DMS53 treated with DMSO at 0.1 percent for 48 hours (cell line): ENCODE results near the gene TTLL8.

ENCODE experiments used
- DNase-seq: peaks from one replicate; lab custom pipeline; 2025; ENCODE audit not compliant: unreplicated experiment; lab: John Stamatoyannopoulos, UW

The TTLL8 gene

DNA sequence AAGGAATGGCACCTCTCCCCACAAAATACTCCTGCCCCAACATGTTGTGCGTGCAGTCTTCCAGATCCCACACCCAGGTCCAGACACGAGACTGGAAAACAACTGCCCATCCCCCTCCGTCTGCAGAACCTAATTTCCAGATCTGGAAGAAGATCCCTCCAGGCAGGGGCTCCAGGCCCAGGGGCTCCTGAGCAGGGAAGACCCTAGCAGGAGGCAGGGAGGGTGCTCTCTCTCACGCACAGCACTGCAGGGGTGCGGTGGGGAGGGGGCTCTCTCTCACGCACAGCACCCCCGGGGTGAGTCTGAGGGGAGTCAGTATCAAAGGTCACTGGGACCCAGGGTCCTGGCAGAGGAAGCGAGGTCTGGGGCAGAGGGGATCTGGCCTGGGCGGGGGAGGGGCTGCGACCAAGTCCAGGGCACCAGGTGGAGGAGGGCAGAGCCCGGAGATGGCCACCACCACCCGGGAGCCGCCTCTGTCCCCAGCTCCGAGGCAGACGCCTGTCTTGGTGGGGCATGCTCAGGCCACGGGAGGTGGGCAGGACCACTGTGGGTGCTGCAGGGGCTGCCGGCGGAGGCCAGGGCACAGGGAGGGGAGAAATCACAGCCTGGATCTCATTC, 25.5 kb upstream of the TTLL8 start:
- no peak for DNase-seq

DNA sequence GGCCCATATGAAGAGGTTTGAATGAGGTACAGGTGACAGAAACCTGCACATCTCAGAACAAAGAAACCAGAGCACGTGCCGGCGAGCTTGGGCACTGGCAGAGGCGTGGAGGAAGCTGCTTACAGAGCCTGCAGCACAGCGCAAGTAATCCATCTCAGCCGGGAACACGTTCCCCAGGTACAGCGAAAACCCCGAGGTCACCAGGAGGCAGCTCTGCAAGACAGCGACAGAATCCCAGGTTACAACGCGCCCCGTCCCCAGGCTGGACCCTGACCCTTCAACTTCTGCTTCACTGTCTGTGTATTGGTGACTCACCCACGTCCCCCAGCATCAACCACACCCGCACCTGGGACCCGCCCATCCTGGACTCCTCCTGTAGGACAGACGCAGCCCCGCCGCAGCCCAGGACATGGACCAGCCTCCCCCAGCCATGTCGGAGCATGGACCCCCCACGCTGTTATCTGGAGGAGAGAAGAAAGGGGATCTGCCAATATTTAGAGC, 24.9 kb upstream of the TTLL8 start:
- DNase-seq: no peak

DNA sequence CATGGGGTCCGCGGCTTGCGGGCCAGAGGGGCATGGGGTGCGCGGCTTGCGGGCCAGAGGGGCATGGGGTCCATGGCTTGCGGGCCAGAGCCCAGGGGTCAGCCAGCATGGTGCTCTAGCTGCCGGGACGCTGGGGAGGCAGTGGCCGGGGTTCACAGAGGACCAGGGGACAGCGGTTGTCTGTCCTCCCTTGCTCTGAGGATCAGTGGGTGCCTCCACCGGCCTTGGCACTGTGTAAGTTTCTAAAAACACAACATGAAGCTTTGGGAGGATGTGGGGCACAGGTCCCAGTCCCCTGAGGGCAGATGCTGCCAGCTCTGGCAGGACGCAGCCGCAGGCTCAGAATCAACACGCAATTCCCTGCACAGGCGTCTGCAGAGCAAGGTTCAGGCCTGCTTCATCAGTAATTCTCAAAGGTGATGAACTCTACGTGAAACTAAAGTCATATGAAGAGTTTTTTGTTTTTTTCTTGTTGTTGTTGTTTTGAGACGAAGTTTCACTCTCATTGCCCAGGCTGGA, 24.2 kb upstream of the TTLL8 start:
- DNase-seq: no peak

DNA sequence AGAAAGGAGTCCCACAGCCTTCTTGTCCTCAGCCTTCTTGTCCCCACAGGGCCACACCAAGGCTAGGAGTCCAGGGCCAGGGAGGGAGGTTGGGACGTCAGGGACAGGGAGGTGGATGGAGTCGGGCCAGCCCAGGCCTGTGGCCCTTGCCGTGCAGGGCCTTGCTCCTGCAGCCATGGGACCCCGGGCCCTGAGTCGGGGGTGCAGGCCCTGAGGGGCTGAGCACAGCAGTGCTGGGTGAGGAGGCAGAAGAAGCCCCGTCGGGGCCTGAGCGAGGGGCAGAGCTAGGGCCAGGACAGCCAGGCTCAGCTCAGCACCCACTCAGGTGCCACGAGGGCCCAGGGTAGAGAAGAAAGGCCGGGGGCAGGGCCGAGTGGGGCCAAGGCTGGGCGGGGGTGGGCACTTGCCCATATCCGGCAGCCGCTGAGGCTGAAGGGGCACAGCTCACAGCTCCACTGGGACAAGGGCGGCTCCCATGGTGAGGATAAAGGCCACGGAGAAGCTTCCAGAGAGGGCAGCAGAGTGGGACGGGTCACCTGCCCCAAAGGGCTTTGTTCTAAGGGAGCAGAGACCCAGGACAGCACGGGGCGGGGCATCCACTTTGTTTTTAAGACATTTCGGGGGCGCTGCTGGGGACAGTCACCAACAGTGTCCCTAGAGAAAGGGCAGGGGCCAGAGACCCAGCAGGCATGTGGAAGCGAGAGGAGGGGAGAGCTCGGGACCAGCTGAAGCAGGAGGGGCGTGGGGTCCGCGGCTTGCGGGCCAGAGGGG, 23.5 kb upstream of the TTLL8 start:
- no peak for DNase-seq

DNA sequence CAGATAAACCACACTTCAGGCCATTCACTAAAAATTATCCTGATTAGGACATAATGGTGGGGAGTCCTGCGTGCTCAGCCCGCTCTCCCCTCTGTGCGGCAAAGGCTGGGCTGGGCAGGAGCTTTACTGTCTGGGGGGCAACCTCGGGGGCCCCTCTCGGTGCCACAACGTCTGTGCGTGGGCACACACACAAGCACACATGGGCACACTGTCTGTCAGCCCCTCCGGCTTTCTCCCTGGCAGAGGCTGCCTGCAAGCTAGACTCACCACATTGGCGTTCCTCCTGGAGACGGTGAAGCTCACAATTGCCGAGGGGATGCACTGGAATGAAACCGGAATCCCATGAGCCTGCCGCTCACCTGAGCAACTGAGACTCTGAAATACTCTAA, 22.0 kb upstream of the TTLL8 start:
- DNase-seq: no peak

DNA sequence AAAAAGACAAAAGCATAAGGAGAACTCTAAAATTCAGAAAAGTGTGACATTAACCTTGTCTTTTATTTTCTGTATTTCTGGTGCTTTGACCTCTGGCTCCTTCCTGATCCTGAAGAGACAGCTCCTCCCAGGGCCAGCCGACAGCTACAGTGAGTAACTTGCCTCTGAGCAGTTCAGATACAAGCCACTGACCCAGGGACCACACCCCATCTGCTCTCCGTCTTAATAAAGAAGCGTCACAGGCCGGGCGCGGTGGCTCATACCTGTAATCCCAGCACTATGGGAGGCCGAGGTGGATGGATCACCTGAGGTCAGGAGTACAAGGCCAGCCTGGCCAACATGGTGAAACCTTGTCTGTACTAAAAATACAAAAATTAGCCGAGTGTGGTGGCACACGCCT, 20.7 kb upstream of the TTLL8 start:
- no peak for DNase-seq

GRCh38 chr22:50078246-50078645, 20.1 kb upstream of the TTLL8 start:
- no peak for DNase-seq

DNA sequence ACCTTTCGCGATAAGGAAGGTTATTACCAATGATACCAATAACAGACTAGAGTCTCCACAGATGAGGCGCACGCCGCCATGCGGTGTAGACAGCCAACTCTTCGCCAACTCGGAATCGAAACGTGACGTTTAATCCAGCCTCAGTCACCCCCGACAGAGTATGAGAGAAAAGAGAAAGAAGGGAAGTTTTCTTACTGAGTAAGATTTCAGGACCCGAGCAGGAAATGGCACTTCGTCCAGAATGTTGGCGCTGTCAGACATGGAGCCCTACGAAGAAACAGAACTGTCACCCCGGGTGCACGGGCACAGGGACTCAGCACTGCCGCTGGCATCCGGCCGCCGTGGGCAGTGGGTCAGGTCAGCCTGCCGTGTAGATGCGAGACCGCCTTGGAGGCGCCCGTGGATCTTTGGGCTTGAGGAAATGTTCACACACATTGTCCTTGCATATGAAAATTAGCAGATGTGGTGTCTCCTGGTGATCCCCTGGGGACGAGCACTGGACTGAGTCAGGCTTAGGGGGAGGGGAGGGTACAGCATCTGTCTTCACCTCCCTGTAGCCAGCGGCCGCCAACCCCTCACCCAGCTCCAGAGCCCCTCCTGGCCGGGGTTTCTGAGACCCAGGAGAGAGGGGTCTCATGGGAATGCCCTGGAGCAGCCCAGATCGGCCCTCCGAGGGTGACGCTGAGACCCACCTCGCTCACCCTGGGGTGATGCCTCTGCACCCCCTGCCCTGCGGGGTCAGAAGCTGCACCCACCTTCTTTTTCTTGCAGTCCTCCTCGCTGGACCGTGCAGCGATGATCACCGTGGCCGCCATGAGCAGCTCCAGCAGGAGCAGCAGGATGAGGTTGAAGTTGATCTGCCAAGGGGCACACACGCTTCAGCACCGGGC, 18.8 kb upstream of the TTLL8 start:
- DNase-seq: no peak

- DNase-seq: peak; percentile 32
Measured at GRCh38 chr22:50074551-50075530, 16.7 kb upstream of the TTLL8 start.

- no peak for DNase-seq
Measured at GRCh38 chr22:50074056-50074455, 16.0 kb upstream of the TTLL8 start.

GRCh38 chr22:50072714-50073538, 14.8 kb upstream of the TTLL8 start:
- DNase-seq: no peak

DNA sequence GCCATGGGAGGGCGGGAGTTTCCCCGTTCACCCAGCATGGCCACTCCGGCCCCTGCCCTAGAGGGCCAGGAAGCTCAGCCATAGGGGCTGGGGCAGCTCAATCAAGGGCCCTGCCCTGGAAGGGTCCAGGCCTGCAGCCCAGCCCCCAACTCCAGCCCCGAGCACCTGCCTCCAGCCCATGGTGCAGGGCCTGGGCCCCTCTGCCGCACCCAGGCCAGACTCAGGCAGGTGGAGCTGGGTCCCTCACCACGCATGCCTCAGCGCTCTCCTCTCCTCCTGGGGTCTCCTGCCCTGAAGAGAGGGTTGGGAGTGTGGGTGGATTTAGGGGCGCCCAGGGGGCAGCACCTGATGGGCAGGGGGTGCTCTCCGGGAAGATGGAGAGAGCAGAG, 14.1 kb upstream of the TTLL8 start:
- DNase-seq: no peak

GRCh38 chr22:50071432-50072166, 13.5 kb upstream of the TTLL8 start:
- DNase-seq: no peak

DNA sequence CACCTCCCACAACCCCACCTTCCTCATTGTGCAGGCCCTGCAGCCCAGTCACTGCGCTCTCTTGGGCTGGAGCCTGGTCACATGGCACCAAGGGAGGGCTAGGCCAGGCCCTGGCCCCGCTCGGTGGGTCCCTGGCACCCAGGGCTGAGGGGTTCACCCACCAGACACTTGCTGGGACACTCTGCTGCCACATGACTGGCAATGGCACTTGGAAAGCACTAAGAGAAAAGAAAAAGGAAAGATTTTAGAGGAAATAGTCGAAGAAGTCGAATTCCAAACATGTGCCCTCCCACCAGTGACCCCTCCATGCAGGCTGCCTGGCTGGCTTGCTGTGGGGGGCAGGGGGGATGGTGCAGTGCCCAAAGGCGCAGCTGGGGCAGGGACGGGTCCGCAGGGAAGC, 12.3 kb upstream of the TTLL8 start:
- no peak for DNase-seq

DNA sequence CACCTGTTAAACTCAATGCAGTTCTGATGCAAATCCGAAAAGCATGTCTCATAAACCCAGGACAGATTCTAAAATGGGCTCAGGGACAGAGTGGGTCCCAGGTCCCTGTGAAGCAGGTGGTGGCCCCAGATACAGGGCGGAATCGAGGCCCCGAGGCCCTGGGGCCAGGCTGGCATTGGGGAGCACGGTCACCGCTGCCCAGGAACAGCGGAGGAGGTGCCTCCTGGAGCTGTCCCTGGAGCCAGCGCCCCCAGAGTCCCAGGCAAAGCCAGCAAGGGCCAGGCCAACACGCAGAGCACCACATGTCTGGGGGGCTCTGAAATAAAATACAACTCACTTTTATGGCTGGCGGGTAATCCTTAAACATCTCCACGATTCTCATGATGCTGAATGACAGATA, 10.0 kb upstream of the TTLL8 start:
- DNase-seq: no peak

GRCh38 chr22:50067244-50067643, 9.1 kb upstream of the TTLL8 start:
- DNase-seq: no peak

GRCh38 chr22:50064453-50064852, 6.4 kb upstream of the TTLL8 start:
- DNase-seq: no peak

GRCh38 chr22:50063589-50064393, 5.7 kb upstream of the TTLL8 start:
- DNase-seq: no peak
